HL-60 (cell line): ENCODE results near the gene CRX.
A peak's percentile ranks its signal among the peaks of the same experiment; 100 is the strongest.

Experiments used
- DNase-seq, 2 experiments: peaks; one replicate each; pipeline ENCODE4 v3.0.0-alpha.2; 2010 to 2020; ENCODE audit warnings: low read depth in 1 of 2, low spot score in 1 of 2
- H3K27ac ChIP-seq: fragments of 250-450 bp; sonication (Bioruptor Pico); replicated peaks from 2 replicates; pipeline ENCODE4 v1.5.1; 2020; ENCODE audit warnings: mild to moderate bottlenecking, moderate library complexity
- H3K27me3 ChIP-seq: fragments of 250-450 bp; sonication (Bioruptor Pico); 2 replicates; pipeline ENCODE4 v1.5.1; 2021; ENCODE audit warnings: mild to moderate bottlenecking, moderate library complexity; ENCODE audit not compliant: insufficient read depth, poor library complexity, severe bottlenecking
- H3K4me3 ChIP-seq: replicated peaks from 2 replicates; pipeline ENCODE4 v1.5.1; 2011; ENCODE audit warnings: mild to moderate bottlenecking, control low read depth, low read length; ENCODE audit not compliant: insufficient read depth
- CTCF ChIP-seq: IDR thresholded peaks from one replicate; pipeline ENCODE4 v1.5.1; 2011; ENCODE audit warnings: low read length, control low read depth, inconsistent platforms; ENCODE audit not compliant: insufficient read depth
- GABPA ChIP-seq: IDR thresholded peaks from 2 replicates; pipeline ENCODE4 v1.6.1; 2012; ENCODE audit warnings: low read depth
- POLR2AphosphoS5 ChIP-seq: IDR thresholded peaks from 2 replicates; pipeline ENCODE4 v1.6.1; 2012; ENCODE audit warnings: low read depth
- REST ChIP-seq: IDR thresholded peaks from 2 replicates; pipeline ENCODE4 v1.6.1; 2012; ENCODE audit warnings: low read depth; ENCODE audit not compliant: insufficient replicate concordance
- SPI1 ChIP-seq: IDR thresholded peaks from 2 replicates; pipeline ENCODE4 v1.6.1; 2012; ENCODE audit warnings: low read depth, mild to moderate bottlenecking, borderline replicate concordance

CRX gene

DNA sequence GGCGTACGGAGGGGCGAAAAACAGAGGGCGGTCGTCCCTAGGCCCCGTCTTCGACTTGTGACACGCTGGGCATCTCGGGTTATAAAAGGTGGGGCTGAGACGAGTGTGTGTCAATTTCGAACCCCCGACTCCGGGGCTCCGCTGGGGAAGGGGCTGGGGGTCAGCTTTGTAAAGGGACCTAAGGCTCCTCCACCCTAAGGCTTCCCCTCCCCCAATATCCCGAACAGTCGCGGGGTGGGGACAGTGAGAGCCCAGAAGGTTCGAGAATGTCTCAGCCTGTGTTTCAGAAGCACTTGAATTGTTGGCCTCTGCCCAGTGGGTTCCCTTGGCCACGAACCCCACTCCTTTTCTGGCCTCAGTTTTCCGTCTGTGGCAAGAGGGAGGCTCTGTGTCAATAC, 42.8 kb upstream of the CRX start:
- H3K27me3 ChIP-seq = no peaks in the 10 kb centered on the region
- DNase-seq = no peak
- peak overlapping the region; percentile 96 for H3K4me3 ChIP-seq
- no peak overlapping the region for H3K27ac ChIP-seq
- no peak for TF ChIP-seq SPI1
- TF ChIP-seq REST = no peak
- no peak for TF ChIP-seq GABPA
- TF ChIP-seq CTCF = no peak
- TF ChIP-seq POLR2AphosphoS5 = no peak

- TF ChIP-seq SPI1 (no peak), REST (no peak), GABPA (no peak), POLR2AphosphoS5 (no peak), CTCF (no peak)
- H3K4me3 ChIP-seq = peak overlapping the region; percentile 96
- DNase-seq = no peak
- no peak overlapping the region for H3K27ac ChIP-seq
- no peaks in the 10 kb centered on the region for H3K27me3 ChIP-seq
Measured at GRCh38 chr19:47779524-47780214, 42.1 kb upstream of the CRX start.

- Histone ChIP-seq H3K4me3 (no peak overlapping the region), H3K27ac (no peak overlapping the region), H3K27me3 (no peaks in the 10 kb centered on the region)
- TF ChIP-seq GABPA (no peak), POLR2AphosphoS5 (no peak), CTCF (no peak), REST (no peak), SPI1 (no peak)
- DNase-seq = no peak
Measured at GRCh38 chr19:47780215-47780551, 41.6 kb upstream of the CRX start.
